Bronchial epithelial cell (primary cell): ENCODE measurements around the gene GYPC. TPM values are rescaled to one million over a fixed set of nuclear protein-coding genes. Genes with fewer than 3 reads are reported as not detected.
"Not testable (repeated sequence)": the region's sequence is repeated elsewhere in the genome, so short reads cannot be mapped to it uniquely, and the experiment has no call there.

Source experiments
- DNase-seq: peaks from one replicate; pipeline ENCODE4 v3.0.0-alpha.2; 2010; ENCODE audit warnings: low read depth
- FAIRE-seq: peaks from 2 replicates; lab custom pipeline; 2011; peaks lifted over from hg19 to GRCh38; lab: Jason Lieb, UNC
- H3K27me3 ChIP-seq: 2 replicates; pipeline ENCODE4 v1.5.1; 2011; ENCODE audit warnings: low read length; ENCODE audit not compliant: control insufficient read depth, insufficient read depth
- H3K36me3 ChIP-seq: 2 replicates; pipeline ENCODE4 v1.5.1; 2011; ENCODE audit warnings: low read length; ENCODE audit not compliant: control insufficient read depth, insufficient read depth
- H3K4me3 ChIP-seq: 2 replicates; pipeline ENCODE4 v1.5.1; 2011; ENCODE audit warnings: mild to moderate bottlenecking, low read depth, low read length, control low read depth
- total RNA-seq: library from RNA; depleted of rRNA; stranded (reverse); fragments of >200 nt; gene quantifications from 2 replicates; pipeline ENCODE4 v1.2.1, GENCODE V29; 2014
- TF ChIP-seq, protein P1 (sequence below): IDR thresholded peaks from 2 replicates; pipeline ENCODE4 v1.5.1; 2011; ENCODE audit warnings: mild to moderate bottlenecking, moderate library complexity, low read length, control low read depth, inconsistent platforms; ENCODE audit not compliant: insufficient read depth, severe bottlenecking

GYPC gene
- total RNA-seq, 1 donor from 2014 or later, result 0.53 TPM

GRCh38 chr2:126707191-126707590 is 51.2 kb downstream of the GYPC start:
- FAIRE-seq (no peak), DNase-seq (no peak)
- Histone ChIP-seq H3K36me3 (no peaks in the 10 kb centered on the region), H3K27me3 (no peaks in the 10 kb centered on the region), H3K4me3 (no peak overlapping the region)
- TF ChIP-seq, protein P1, sequence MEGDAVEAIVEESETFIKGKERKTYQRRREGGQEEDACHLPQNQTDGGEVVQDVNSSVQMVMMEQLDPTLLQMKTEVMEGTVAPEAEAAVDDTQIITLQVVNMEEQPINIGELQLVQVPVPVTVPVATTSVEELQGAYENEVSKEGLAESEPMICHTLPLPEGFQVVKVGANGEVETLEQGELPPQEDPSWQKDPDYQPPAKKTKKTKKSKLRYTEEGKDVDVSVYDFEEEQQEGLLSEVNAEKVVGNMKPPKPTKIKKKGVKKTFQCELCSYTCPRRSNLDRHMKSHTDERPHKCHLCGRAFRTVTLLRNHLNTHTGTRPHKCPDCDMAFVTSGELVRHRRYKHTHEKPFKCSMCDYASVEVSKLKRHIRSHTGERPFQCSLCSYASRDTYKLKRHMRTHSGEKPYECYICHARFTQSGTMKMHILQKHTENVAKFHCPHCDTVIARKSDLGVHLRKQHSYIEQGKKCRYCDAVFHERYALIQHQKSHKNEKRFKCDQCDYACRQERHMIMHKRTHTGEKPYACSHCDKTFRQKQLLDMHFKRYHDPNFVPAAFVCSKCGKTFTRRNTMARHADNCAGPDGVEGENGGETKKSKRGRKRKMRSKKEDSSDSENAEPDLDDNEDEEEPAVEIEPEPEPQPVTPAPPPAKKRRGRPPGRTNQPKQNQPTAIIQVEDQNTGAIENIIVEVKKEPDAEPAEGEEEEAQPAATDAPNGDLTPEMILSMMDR, result no peak

DNA sequence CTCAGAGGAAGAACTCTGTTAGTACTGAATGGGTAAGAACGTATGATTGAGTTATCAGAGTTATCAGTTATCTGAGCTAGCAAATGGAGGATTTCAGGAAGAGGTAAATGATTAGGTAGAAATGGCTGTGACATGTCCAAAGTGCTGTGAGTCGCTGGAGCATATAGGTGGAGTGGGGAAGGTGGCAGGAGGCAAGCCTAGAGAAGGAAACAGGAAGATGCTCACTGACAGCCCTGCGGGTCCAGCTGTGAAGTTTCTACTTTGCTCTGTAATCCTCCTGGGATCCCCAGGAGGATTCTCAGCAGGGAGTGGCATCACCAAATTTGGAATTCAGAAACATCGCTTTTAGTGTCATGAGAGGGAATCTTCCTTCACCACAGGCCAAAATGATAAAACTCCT is 52.0 kb downstream of the GYPC start:
- TF ChIP-seq, protein P1, result no peak
- FAIRE-seq, result no peak
- DNase-seq, result no peak
- Histone ChIP-seq H3K36me3 (no peaks in the 10 kb centered on the region), H3K27me3 (no peaks in the 10 kb centered on the region), H3K4me3 (no peak overlapping the region)

DNA sequence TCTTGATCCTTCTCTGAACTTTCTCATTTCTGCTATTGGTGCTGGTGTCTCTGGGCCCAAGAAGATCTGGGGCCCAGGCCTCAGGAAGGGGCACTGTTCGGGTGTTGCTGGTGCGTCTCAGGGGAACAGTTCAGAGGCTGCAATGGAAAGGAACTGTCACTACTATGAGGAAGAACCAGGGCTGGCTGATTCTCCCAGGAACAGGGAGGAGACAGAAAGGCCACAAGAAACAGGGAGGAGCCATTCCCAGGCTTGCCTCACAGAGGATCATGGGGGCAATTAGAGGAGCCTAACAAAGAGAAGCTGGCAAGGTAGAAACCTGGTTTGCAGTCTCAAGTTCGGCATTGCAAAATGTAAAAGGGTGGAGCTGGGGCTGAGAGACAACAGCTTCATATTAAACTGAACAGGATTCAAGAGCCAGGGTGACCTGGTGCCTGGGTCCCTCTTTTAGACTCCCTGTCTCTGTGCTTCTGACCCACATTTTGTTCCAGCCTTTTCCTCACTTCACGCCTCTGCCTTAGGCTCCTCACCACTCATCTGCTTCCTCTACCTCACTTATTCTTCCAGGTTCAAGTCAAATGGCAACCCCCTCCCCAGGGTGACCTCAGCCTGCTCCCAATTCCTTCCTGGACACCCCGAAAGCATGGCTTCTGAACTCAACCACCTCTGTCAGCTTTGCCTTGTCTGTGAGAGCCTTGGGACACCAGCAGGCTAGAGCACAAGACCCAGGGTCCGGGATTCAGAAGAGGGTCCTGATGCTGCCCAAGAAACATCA is 58.4 kb downstream of the GYPC start:
- H3K27me3 ChIP-seq, result no peaks in the 10 kb centered on the region
- no peaks in the 10 kb centered on the region for H3K36me3 ChIP-seq
- DNase-seq (no peak), FAIRE-seq (no peak)
- TF ChIP-seq, protein P1, result no peak
- no peak overlapping the region for H3K4me3 ChIP-seq

- no peaks in the 10 kb centered on the region for H3K36me3 ChIP-seq
- no peak for FAIRE-seq
- DNase-seq, result no peak
- no peak overlapping the region for H3K4me3 ChIP-seq
- TF ChIP-seq, protein P1, result no peak
- H3K27me3 ChIP-seq, result no peaks in the 10 kb centered on the region
Observed at GRCh38 chr2:126715111-126715510, 59.2 kb downstream of the GYPC start.

DNA sequence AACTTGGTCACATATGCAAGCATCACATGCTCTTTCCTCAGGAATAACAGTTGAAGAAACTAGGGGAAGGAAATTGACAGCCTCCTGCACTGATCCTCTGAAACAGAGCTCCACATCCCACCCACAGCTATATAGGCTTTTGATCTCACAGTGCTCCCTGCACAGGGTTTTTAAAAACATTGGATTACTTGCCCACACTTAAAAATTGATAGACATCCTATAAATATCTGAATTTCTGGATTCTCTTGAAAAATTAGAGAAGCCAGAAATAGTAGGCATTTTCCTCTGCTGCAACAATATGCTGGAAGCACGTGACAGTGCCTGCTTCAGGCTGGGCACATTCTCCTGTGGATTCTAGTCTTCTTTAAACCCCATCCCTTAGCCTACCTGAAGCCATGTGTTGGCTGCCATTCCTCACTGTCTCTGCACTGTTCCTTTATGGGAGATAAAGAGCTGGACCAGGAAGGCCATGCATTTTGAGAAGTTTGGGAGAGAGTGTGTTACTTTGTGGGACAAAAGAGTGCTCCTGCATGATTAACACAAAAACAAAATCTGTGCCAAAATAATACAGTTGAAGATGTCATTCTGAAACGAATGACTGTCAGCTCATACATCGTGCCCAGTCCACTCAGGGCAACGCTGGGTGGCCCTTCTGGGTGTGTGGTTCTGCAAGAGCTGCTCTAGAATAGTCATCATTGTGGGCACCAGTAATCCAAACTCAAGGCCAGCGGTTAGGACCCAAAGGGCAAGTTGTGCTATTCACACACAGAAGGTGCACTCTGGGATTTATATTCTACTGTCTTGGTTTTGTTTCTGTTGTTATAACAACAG is 59.8 kb downstream of the GYPC start:
- no peak overlapping the region for H3K4me3 ChIP-seq
- TF ChIP-seq, protein P1, result no peak
- no peak for DNase-seq
- H3K27me3 ChIP-seq, result no peaks in the 10 kb centered on the region
- FAIRE-seq, result peak; percentile 40
- no peaks in the 10 kb centered on the region for H3K36me3 ChIP-seq

GRCh38 chr2:126717277-126717676 is 61.3 kb downstream of the GYPC start:
- not testable (repeated sequence) for H3K27me3 ChIP-seq, H3K4me3 ChIP-seq, H3K36me3 ChIP-seq, DNase-seq, FAIRE-seq
